ENCODE measurements around the gene MRTFA.

DNA sequence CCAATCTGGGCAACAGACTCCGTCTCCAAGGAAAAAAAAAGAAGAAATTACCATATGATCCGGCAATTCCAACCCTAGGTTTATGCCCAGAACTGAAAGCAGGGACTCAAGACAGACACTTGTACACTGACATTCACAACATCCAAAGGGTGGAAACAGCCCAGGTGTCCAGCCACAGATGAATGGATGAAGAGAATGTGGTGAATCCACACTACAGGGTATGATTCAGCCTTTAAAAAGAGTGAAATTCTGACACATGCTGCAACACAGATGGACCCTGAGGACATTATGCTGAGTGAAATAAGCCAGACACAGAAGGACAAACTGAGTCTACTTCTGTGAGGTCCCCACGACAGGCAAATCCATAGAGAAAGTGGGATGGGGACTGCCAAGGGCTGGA is 222.2 kb downstream of the MRTFA start:
- TF ChIP-seq HDAC6 (IDR thresholded peaks at IDR 0.05; ENCODE audit: low read depth, low read length) (no peak), XRCC5 (optimal IDR thresholded peaks at IDR 0.05; ENCODE audit: low read length) (no peak), POLR2A (IDR thresholded peaks at IDR 0.05; ENCODE audit: insufficient read depth in 1 of 2, low read depth in 2 of 2, low read length in 2 of 2) (no peak), PAF1 (CRISPR knock-in tag; IDR thresholded peaks at IDR 0.05) (no peak), ZBTB21 (CRISPR knock-in tag; IDR thresholded peaks at IDR 0.05) (no peak), CHCHD3 (CRISPR knock-in tag; IDR thresholded peaks at IDR 0.05) (no peak), ETV6 (CRISPR knock-in tag; conservative IDR thresholded peaks at IDR 0.05) (no peak), TCF7 (IDR thresholded peaks at IDR 0.05; ENCODE audit: low read depth) (no peak)

Measured in HepG2 (cell line).